ENCODE data around the gene RPA1.
"Not testable (repeated sequence)": the region's sequence is repeated elsewhere in the genome, so short reads cannot be mapped to it uniquely, and the experiment has no call there.

RPA1 gene

GRCh38 chr17:1829592-1830257 is at the start of gene RPA1, which contains the start of gene SMYD4:
RPA1 (plus strand) TSS chr17:1830005; CDS start chr17:1830094, 89 bp downstream.
SMYD4 (minus strand) TSS chr17:1829902; CDS start chr17:1827994, 1,908 bp downstream.
- DNase-seq: peak; percentile 61 to 88 (median 69)

GRCh38 chr17:1782171-1782567 is 47.6 kb upstream of the RPA1 start:
- no peak for DNase-seq

- no peak for DNase-seq
Observed at GRCh38 chr17:1783271-1783670, 46.5 kb upstream of the RPA1 start.

GRCh38 chr17:1783834-1784611 is 45.8 kb upstream of the RPA1 start:
- no peak for DNase-seq

- no peak for DNase-seq
Observed at GRCh38 chr17:1785930-1786329, 43.9 kb upstream of the RPA1 start.

GRCh38 chr17:1786708-1787107 is 43.1 kb upstream of the RPA1 start:
- no peak for DNase-seq

GRCh38 chr17:1787301-1787902 is 42.4 kb upstream of the RPA1 start:
- DNase-seq: no peak

GRCh38 chr17:1789936-1790335 is 39.9 kb upstream of the RPA1 start:
- DNase-seq: no peak

- no peak for DNase-seq
Observed at GRCh38 chr17:1792495-1793446, 37.0 kb upstream of the RPA1 start.

- no peak for DNase-seq
Observed at GRCh38 chr17:1793447-1793806, 36.4 kb upstream of the RPA1 start.

GRCh38 chr17:1796800-1797199 is 33.0 kb upstream of the RPA1 start:
- DNase-seq: no peak

GRCh38 chr17:1797323-1797722 is 32.5 kb upstream of the RPA1 start:
- no peak for DNase-seq

GRCh38 chr17:1797846-1798245 is 32.0 kb upstream of the RPA1 start:
- DNase-seq: not testable (repeated sequence)

- DNase-seq: no peak
Observed at GRCh38 chr17:1800240-1800639, 29.6 kb upstream of the RPA1 start.

GRCh38 chr17:1800712-1801111 is 29.1 kb upstream of the RPA1 start:
- no peak for DNase-seq

GRCh38 chr17:1802429-1802828 is 27.4 kb upstream of the RPA1 start:
- DNase-seq: no peak

- DNase-seq: no peak
Observed at GRCh38 chr17:1803280-1803679, 26.5 kb upstream of the RPA1 start.

- no peak for DNase-seq
Observed at GRCh38 chr17:1807890-1808289, 21.9 kb upstream of the RPA1 start.

- DNase-seq: no peak
Observed at GRCh38 chr17:1808644-1809043, 21.2 kb upstream of the RPA1 start.

- not testable (repeated sequence) for DNase-seq
Observed at GRCh38 chr17:1809815-1810214, 20.0 kb upstream of the RPA1 start.

- no peak for DNase-seq
Observed at GRCh38 chr17:1810450-1811103, 19.2 kb upstream of the RPA1 start.

GRCh38 chr17:1813088-1813487 is 16.7 kb upstream of the RPA1 start:
- DNase-seq: no peak
